Loucy (cell line): ENCODE data around the gene DLX1.

Experiments used
- H2AFZ ChIP-seq: fragments of 200-600 bp; sonication (generic); 2 replicates; pipeline ENCODE4 v1.6.0; 2016; ENCODE audit warnings: antibody characterized with exemption, mild to moderate bottlenecking, low read length, moderate library complexity
- H3F3A ChIP-seq: fragments of 200-600 bp; 2 replicates; pipeline ENCODE4 v1.6.0; 2016; ENCODE audit warnings: antibody characterized with exemption, low read depth, mild to moderate bottlenecking
- H3K27me3 ChIP-seq: fragments of 200-600 bp; sonication (generic); 2 replicates; pipeline ENCODE4 v1.6.1; 2014; ENCODE audit warnings: low read length, mild to moderate bottlenecking; ENCODE audit not compliant: insufficient read depth, poor library complexity, severe bottlenecking
- H3K36me3 ChIP-seq: fragments of 200-600 bp; sonication (generic); 2 replicates; pipeline ENCODE4 v1.6.1; 2016; ENCODE audit warnings: low read length; ENCODE audit not compliant: insufficient read depth
- H3K4me1 ChIP-seq: fragments of 200-600 bp; sonication (generic); 2 replicates; pipeline ENCODE4 v1.5.1; 2014; ENCODE audit warnings: low read length, mild to moderate bottlenecking; ENCODE audit not compliant: insufficient read depth, poor library complexity, severe bottlenecking
- H3K4me2 ChIP-seq: fragments of 200-600 bp; sonication (generic); 2 replicates; pipeline ENCODE4 v1.6.0; 2014; ENCODE audit warnings: antibody characterized with exemption, low read length, low read depth, mild to moderate bottlenecking; ENCODE audit not compliant: poor library complexity, severe bottlenecking
- H3K4me3 ChIP-seq: fragments of 200-600 bp; sonication (generic); 2 replicates; pipeline ENCODE4 v1.5.1; 2014; ENCODE audit warnings: low read length, mild to moderate bottlenecking, mixed read lengths; ENCODE audit not compliant: poor library complexity, severe bottlenecking
- H3K79me2 ChIP-seq: fragments of 200-600 bp; sonication (generic); 2 replicates; pipeline ENCODE4 v1.6.1; 2014; ENCODE audit warnings: low read length; ENCODE audit not compliant: insufficient read depth
- H3K9ac ChIP-seq: fragments of 200-600 bp; sonication (generic); 2 replicates; pipeline ENCODE4 v1.6.0; 2014; ENCODE audit warnings: mild to moderate bottlenecking, low read depth, low read length, moderate library complexity; ENCODE audit not compliant: poor library complexity, severe bottlenecking
- H3K9me2 ChIP-seq: fragments of 200-600 bp; sonication (generic); replicated peaks from 2 replicates; pipeline ENCODE4 v1.6.1; 2016; ENCODE audit warnings: low read depth, low read length, mixed read lengths
- H3K9me3 ChIP-seq: fragments of 200-600 bp; sonication (generic); 2 replicates; pipeline ENCODE4 v1.6.1; 2014; ENCODE audit warnings: mild to moderate bottlenecking, antibody characterized with exemption, low read length, low read depth; ENCODE audit not compliant: insufficient read depth
- H4K20me1 ChIP-seq: fragments of 200-600 bp; sonication (generic); 2 replicates; pipeline ENCODE4 v1.6.0; 2014; ENCODE audit warnings: antibody characterized with exemption, low read length, mild to moderate bottlenecking; ENCODE audit not compliant: insufficient read depth, poor library complexity, severe bottlenecking
- EZH2phosphoT487 ChIP-seq: fragments of 200-600 bp; IDR thresholded peaks from 2 replicates; pipeline ENCODE4 v1.6.1; 2018; ENCODE audit warnings: antibody characterized with exemption, mild to moderate bottlenecking, moderate library complexity, borderline replicate concordance
- TF ChIP-seq, protein P1 (sequence below): fragments of 200-600 bp; sonication (generic); conservative IDR thresholded peaks from 2 replicates; pipeline ENCODE4 v1.5.1; 2014; ENCODE audit warnings: mild to moderate bottlenecking, antibody characterized with exemption, low read length

The DLX1 gene

DNA sequence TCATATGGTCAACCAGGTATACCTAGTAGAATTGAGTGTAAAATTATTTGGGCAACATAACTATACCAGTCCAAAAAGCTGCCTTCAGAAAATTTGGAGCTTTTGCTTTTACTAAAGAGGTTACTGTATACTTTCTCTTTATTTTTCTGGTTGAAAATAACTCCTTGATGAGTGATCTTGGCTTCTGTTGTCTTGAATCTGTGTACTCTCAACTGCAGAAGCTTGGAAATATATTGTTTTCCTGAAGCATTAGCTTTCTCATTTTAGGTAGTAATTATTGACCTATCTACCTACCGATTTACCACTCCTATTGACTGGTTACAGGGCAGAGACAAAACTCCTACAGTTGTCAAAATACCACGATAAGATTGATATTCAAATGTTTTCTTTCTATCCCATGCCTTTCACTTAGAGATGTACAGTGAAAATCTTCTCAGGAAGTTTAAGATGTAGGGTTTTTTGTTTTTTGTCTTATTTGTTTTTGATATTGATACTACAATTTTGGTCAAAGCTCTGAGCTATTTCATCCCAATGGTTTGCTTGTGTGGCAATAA lies 35.7 kb upstream of the DLX1 start:
- Histone ChIP-seq H3F3A (no peaks in the 10 kb centered on the region), H3K79me2 (no peaks in the 10 kb centered on the region), H3K4me2 (no peak overlapping the region), H4K20me1 (no peaks in the 10 kb centered on the region), H3K36me3 (no peaks in the 10 kb centered on the region), H3K4me3 (no peak overlapping the region), H3K9me2 (no peaks in the 10 kb centered on the region), H3K9me3 (no peaks in the 10 kb centered on the region), H3K4me1 (peaks cover 18% of the 10 kb centered on the region), H2AFZ (no peak overlapping the region), H3K27me3 (no peaks in the 10 kb centered on the region), H3K9ac (no peak overlapping the region)
- TF ChIP-seq EZH2phosphoT487 = no peak
- TF ChIP-seq, protein P1, sequence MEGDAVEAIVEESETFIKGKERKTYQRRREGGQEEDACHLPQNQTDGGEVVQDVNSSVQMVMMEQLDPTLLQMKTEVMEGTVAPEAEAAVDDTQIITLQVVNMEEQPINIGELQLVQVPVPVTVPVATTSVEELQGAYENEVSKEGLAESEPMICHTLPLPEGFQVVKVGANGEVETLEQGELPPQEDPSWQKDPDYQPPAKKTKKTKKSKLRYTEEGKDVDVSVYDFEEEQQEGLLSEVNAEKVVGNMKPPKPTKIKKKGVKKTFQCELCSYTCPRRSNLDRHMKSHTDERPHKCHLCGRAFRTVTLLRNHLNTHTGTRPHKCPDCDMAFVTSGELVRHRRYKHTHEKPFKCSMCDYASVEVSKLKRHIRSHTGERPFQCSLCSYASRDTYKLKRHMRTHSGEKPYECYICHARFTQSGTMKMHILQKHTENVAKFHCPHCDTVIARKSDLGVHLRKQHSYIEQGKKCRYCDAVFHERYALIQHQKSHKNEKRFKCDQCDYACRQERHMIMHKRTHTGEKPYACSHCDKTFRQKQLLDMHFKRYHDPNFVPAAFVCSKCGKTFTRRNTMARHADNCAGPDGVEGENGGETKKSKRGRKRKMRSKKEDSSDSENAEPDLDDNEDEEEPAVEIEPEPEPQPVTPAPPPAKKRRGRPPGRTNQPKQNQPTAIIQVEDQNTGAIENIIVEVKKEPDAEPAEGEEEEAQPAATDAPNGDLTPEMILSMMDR = no peak

DNA sequence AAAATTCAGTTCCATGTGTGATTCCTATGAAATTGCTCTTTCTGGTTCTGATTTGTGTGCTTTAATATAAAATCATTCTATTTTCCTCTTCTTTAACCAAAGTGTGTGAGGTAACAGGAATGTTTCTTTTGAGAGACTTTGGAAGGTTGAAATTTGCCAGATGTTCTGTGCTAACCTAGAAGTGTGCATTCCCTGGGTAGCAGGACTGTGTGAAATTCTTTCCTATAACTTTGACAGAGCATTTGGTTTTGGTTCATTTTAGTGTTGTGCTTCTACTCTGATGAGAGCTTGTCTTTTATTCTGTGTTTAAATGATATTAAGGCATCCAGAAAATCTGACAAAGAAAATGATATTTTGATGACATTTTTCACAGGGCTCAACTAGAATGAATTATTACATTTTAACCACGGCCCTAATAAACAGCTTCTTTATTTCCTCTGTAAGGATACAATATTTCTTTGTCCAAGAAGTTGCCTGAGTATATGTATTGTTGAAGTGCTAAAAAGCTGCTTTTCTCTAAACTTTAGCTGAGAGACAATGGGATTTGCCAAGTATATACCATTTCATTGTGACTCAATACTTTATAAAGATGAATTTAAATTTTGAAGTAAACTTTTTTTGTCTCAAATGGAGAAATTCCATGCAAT lies 34.7 kb upstream of the DLX1 start:
- Histone ChIP-seq H3K4me2 (no peak overlapping the region), H3K27me3 (no peaks in the 10 kb centered on the region), H3K9me2 (no peaks in the 10 kb centered on the region), H4K20me1 (no peaks in the 10 kb centered on the region), H3K79me2 (no peaks in the 10 kb centered on the region), H3F3A (no peaks in the 10 kb centered on the region), H3K4me3 (no peak overlapping the region), H3K9me3 (no peaks in the 10 kb centered on the region), H3K4me1 (peaks cover 18% of the 10 kb centered on the region), H2AFZ (no peak overlapping the region), H3K9ac (no peak overlapping the region), H3K36me3 (no peaks in the 10 kb centered on the region)
- TF ChIP-seq, protein P1 = no peak
- TF ChIP-seq EZH2phosphoT487 = no peak

DNA sequence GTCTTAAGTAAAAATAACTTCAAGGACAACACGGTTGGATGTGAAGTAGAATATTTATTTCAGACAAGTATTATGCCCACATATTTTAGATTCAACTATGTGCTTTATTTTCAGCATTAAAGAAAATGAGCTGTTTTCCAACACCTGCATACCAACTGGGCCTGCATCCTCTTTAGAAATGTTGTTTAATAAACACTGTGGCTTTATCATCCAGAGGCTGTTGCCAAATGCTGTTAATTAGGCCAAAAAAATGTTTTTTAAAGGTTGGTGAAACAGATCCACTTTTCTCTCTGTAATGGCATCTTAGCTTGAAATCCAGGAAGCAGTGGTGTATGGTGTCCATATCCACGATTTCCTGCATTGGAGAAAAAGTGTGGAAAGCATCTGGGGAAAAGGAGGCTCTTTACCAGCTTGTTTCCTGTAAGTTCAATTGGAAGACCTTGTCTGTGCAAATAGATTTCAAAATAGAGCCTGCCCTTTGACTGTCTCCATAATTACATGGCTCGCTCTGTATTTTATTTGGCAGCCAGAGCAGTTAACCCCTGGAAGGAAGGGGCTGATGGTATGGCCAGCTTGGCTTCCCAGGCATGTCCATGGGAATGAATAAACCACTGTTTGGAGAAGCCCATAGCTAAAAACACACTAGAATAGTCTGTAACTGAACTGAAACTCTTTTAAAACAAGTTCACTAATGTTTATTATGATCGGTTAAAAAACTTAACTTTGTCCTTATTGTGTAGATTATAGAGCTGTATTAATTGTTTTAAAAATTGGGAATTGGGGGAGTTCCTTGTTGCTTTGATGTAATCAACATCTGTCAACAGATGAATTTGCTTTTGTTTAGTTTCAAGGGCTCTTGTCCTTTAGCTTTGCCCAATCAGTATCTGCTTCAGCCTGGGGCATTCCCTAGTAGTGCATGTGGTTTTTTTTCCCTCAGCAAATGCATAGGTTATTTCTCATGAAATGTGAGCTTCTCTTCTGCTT lies 33.0 kb upstream of the DLX1 start:
- Histone ChIP-seq H2AFZ (no peak overlapping the region), H3K36me3 (no peaks in the 10 kb centered on the region), H3K9me2 (no peaks in the 10 kb centered on the region), H3K9ac (no peak overlapping the region), H3K4me1 (peaks cover 18% of the 10 kb centered on the region), H3F3A (no peaks in the 10 kb centered on the region), H4K20me1 (no peaks in the 10 kb centered on the region), H3K4me2 (no peak overlapping the region), H3K4me3 (no peak overlapping the region), H3K9me3 (no peaks in the 10 kb centered on the region), H3K27me3 (no peaks in the 10 kb centered on the region), H3K79me2 (no peaks in the 10 kb centered on the region)
- TF ChIP-seq EZH2phosphoT487 = no peak
